ENCODE results near the gene ECT2L. TPM values are rescaled to one million over a fixed set of nuclear protein-coding genes. Genes with fewer than 3 reads are reported as not detected.

The ECT2L gene
- total RNA-seq, 1 experiment from 2014 or later = not detected

DNA sequence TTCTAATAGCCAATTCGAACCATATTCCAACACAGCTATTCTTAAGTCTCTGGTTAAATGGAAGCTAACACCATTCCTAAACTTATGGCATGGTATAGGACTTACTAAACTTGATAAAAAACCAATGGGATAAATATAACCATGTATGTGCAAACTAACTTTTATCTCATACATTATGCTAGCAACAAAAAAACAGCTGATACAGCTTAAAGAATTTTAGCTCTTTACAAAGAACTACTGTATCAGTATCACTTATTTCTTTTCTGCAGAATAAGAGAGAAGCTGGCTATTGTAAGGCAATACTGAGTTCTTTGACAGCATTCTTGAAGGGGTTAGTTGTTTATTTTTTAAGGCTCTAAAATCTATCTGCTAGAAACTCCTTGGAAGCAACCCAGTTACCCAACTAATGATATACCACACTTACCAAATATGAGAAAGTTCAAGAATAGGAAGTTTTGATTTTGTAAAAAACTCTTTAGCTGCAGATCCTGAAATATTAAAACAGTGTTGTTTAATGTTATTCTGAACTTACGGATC lies 147.3 kb downstream of the ECT2L start:
- H3K14ac ChIP-seq (ENCODE audit: insufficient read depth, low read length) = no peak overlapping the region
- no peak overlapping the region for H3K56ac ChIP-seq (ENCODE audit: insufficient read length, low read depth, low read length)
- no peak overlapping the region for H3K9ac ChIP-seq (ENCODE audit: extremely low read depth, insufficient read length, low read length)
- no peaks in the 10 kb centered on the region for H3K23me2 ChIP-seq (ENCODE audit: insufficient read length, low read depth, low read length, poor library complexity, severe bottlenecking)
- H3K79me2 ChIP-seq (ENCODE audit: insufficient read depth, low read length) = no peaks in the 10 kb centered on the region
- H3K4ac ChIP-seq (ENCODE audit: low read depth, low read length) = no peak overlapping the region
- H2AFZ ChIP-seq (ENCODE audit: low read length) = no peak overlapping the region
- H3K4me1 ChIP-seq (ENCODE audit: insufficient read depth, low read length) = no peaks in the 10 kb centered on the region
- H3K9me3 ChIP-seq (ENCODE audit: control insufficient read depth, low read depth, low read length) = no peaks in the 10 kb centered on the region
- H3K79me1 ChIP-seq (ENCODE audit: insufficient read depth, low read depth, low read length, poor library complexity, severe bottlenecking) = no peaks in the 10 kb centered on the region
- DNase-seq = no peak
- TF ChIP-seq CTCF (conservative IDR thresholded peaks at IDR 0.05) = no peak
- no peak overlapping the region for H2BK20ac ChIP-seq (ENCODE audit: low read depth, low read length, poor library complexity, severe bottlenecking)
- H4K8ac ChIP-seq (replicated peaks; ENCODE audit: insufficient read length, low read depth, low read length) = no peak overlapping the region
- no peak overlapping the region for H3K27ac ChIP-seq (ENCODE audit: insufficient read length, low read depth, low read length)
- H3K23ac ChIP-seq (ENCODE audit: insufficient read length, low read depth, low read length) = no peak overlapping the region
- H3K4me2 ChIP-seq (ENCODE audit: insufficient read depth, insufficient read length, low read length) = no peak overlapping the region
- H3K27me3 ChIP-seq (ENCODE audit: insufficient read depth, low read length) = no peaks in the 10 kb centered on the region
- no peak overlapping the region for H3K18ac ChIP-seq (ENCODE audit: insufficient read length, low read depth, low read length)
- no peak overlapping the region for H3T11ph ChIP-seq (ENCODE audit: low read length)
- no peak overlapping the region for H2BK120ac ChIP-seq (ENCODE audit: low read depth, low read length, poor library complexity, severe bottlenecking)
- peaks cover 2% of the 10 kb centered on the region for H4K20me1 ChIP-seq (ENCODE audit: control insufficient read depth, insufficient read depth, insufficient read length)
- peaks cover 36 to 60% (median 59%) of the 10 kb centered on the region in 3 experiments for H3K36me3 Mint-ChIP-seq (ENCODE audit: insufficient read depth in 1 of 3, low read depth in 3 of 3)
- H4K91ac ChIP-seq (ENCODE audit: insufficient read length, low read depth, low read length) = no peak overlapping the region
- peaks cover 5 to 7% of the 10 kb centered on the region in 2 experiments for H3K4me1 Mint-ChIP-seq
- H2BK15ac ChIP-seq (ENCODE audit: low read depth, low read length) = no peak overlapping the region
- WGBS (ENCODE audit: extremely low coverage, insufficient read length, low lambda C conversion rate) = no CpG with 5 or more reads among the region's 2 CpGs
- H3K27me3 Mint-ChIP-seq (ENCODE audit: low read depth) = no peaks in the 10 kb centered on the region
- H2AK5ac ChIP-seq (ENCODE audit: insufficient read length, low read length) = no peak overlapping the region
- no peak overlapping the region for H2BK12ac ChIP-seq (ENCODE audit: insufficient read length, low read depth, low read length)
- peak overlapping the region in 2 of 3 experiments; percentile 62 to 74; a peak in 2 of 7 replicates for H3K27ac Mint-ChIP-seq
- no peak overlapping the region for H2BK5ac ChIP-seq (ENCODE audit: insufficient read length, low read length)
- H3K4me3 Mint-ChIP-seq = no peak overlapping the region
- H4K5ac ChIP-seq (ENCODE audit: insufficient read length, low read depth, low read length) = no peak overlapping the region
- H3K9me3 Mint-ChIP-seq = peaks cover 4% of the 10 kb centered on the region in 2 experiments; a peak in 4 of 5 replicates
